GM11168 (cell line): ENCODE data around the gene RABGEF1.
"Not testable (repeated sequence)": the region's sequence is repeated elsewhere in the genome, so short reads cannot be mapped to it uniquely, and the experiment has no call there.

Source experiments
- in situ Hi-C: fragments of 300-500 bp; cut with MboI; formaldehyde crosslinking; loops from one replicate; pipeline ENCODE4 v1.12.0; 2022; ENCODE audit warnings: low sequenced_read_pairs; ENCODE audit not compliant: unreplicated experiment

RABGEF1 gene

GRCh38 chr7:66844552-66845378 is 104.2 kb downstream of the RABGEF1 start:
- in situ Hi-C loops = no loop called here

GRCh38 chr7:66845379-66846095 is 105.0 kb downstream of the RABGEF1 start:
- in situ Hi-C loops = no loop called here

GRCh38 chr7:66846096-66846445 is 105.5 kb downstream of the RABGEF1 start:
- in situ Hi-C loops = not testable (repeated sequence)

- in situ Hi-C loops = not testable (repeated sequence)
Measured at GRCh38 chr7:66847523-66847855, 107.0 kb downstream of the RABGEF1 start.

GRCh38 chr7:66847879-66848790 is 107.6 kb downstream of the RABGEF1 start:
- in situ Hi-C loops = no loop called here

GRCh38 chr7:66859339-66859738 is 118.8 kb downstream of the RABGEF1 start:
- in situ Hi-C loops = no loop called here

GRCh38 chr7:66859794-66860645 is 119.5 kb downstream of the RABGEF1 start:
- in situ Hi-C loops = no loop called here

GRCh38 chr7:66860767-66861166 is 120.2 kb downstream of the RABGEF1 start:
- in situ Hi-C loops = no loop called here
